NCI-H2029 treated with DMSO at 0.1 percent for 48 hours (cell line): ENCODE measurements around the gene PLK5.
"Not testable (repeated sequence)": the region's sequence is repeated elsewhere in the genome, so short reads cannot be mapped to it uniquely, and the experiment has no call there.

ENCODE experiments used
- DNase-seq: peaks from one replicate; lab custom pipeline; 2025; lab: John Stamatoyannopoulos, UW

The PLK5 gene

GRCh38 chr19:1523412-1524286 is at the start of gene PLK5:
Gene PLK5, plus strand, starts transcription at chr19:1524077. Its CDS starts 2,920 bp downstream, at chr19:1526997.
- DNase-seq = no peak

GRCh38 chr19:1474765-1475351 is 49.0 kb upstream of the PLK5 start:
- DNase-seq = no peak

- DNase-seq = no peak
Observed at GRCh38 chr19:1475751-1476437, 48.0 kb upstream of the PLK5 start.

GRCh38 chr19:1477056-1477455 is 46.8 kb upstream of the PLK5 start:
- DNase-seq = not testable (repeated sequence)

- peak; percentile 67 for DNase-seq
Observed at GRCh38 chr19:1478934-1479707, 44.8 kb upstream of the PLK5 start, which contains the start of gene C19orf25. Gene C19orf25, minus strand, starts transcription at chr19:1479215. Its CDS starts 312 bp downstream, at chr19:1478903.

- no peak for DNase-seq
Observed at GRCh38 chr19:1481224-1481892, 42.5 kb upstream of the PLK5 start.

GRCh38 chr19:1481893-1482360 is 42.0 kb upstream of the PLK5 start:
- no peak for DNase-seq

- no peak for DNase-seq
Observed at GRCh38 chr19:1482361-1483130, 41.3 kb upstream of the PLK5 start.

GRCh38 chr19:1483131-1483978 is 40.5 kb upstream of the PLK5 start:
- DNase-seq = no peak

GRCh38 chr19:1483979-1484428 is 39.9 kb upstream of the PLK5 start:
- no peak for DNase-seq

GRCh38 chr19:1486720-1487575 is 36.9 kb upstream of the PLK5 start:
- DNase-seq = no peak

- DNase-seq = no peak
Observed at GRCh38 chr19:1487576-1488281, 36.1 kb upstream of the PLK5 start.

- no peak for DNase-seq
Observed at GRCh38 chr19:1488282-1488601, 35.6 kb upstream of the PLK5 start.

GRCh38 chr19:1489463-1490310 is 34.2 kb upstream of the PLK5 start:
- DNase-seq = no peak

- DNase-seq = peak; percentile 92
Observed at GRCh38 chr19:1490311-1491113, 33.4 kb upstream of the PLK5 start, which contains the start of gene PCSK4. Gene PCSK4, minus strand, starts transcription at chr19:1490350. Its CDS starts 4 bp downstream, at chr19:1490346.
